GM23338 (cell line): ENCODE results near the gene SMYD1. TPM values are rescaled to one million over a fixed set of nuclear protein-coding genes. Genes with fewer than 3 reads are reported as not detected.

ENCODE experiments used
- ATAC-seq: fragments of 200-7000 bp; cut with Tn5 transposase; 3 replicates; pipeline ENCODE4 v1.9.1; 2020
- DNase-seq: peaks from one replicate; pipeline ENCODE4 v3.0.0-alpha.2; 2015; ENCODE audit warnings: low spot score
- H2AFZ ChIP-seq: fragments of 200-600 bp; sonication (generic); 2 replicates; pipeline ENCODE4 v1.8.0; 2016; ENCODE audit warnings: antibody characterized with exemption, mild to moderate bottlenecking, moderate library complexity
- H3F3A ChIP-seq: fragments of 200-600 bp; sonication (generic); replicated peaks from 2 replicates; pipeline ENCODE4 v1.8.0; 2017; ENCODE audit warnings: antibody characterized with exemption, mixed run types, low read depth
- H3K27ac ChIP-seq: fragments of 200-600 bp; sonication (generic); 2 replicates; pipeline ENCODE4 v1.6.1; 2016; ENCODE audit warnings: low read depth
- H3K27me3 ChIP-seq: fragments of 200-600 bp; sonication (generic); 2 replicates; pipeline ENCODE4 v1.8.0; 2016; ENCODE audit warnings: mild to moderate bottlenecking, mixed run types, moderate library complexity; ENCODE audit not compliant: insufficient read depth
- H3K36me3 ChIP-seq: fragments of 200-600 bp; sonication (generic); 2 replicates; pipeline ENCODE4 v1.8.0; 2016; ENCODE audit warnings: mild to moderate bottlenecking; ENCODE audit not compliant: insufficient read depth
- H3K4me1 ChIP-seq: fragments of 200-600 bp; sonication (generic); 2 replicates; pipeline ENCODE4 v1.8.0; 2016; ENCODE audit warnings: mild to moderate bottlenecking, moderate library complexity; ENCODE audit not compliant: insufficient read depth
- H3K4me2 ChIP-seq: fragments of 200-600 bp; sonication (generic); 2 replicates; pipeline ENCODE4 v1.7.1; 2017; ENCODE audit warnings: mixed run types
- H3K4me3 ChIP-seq: fragments of 200-600 bp; sonication (generic); 2 replicates; pipeline ENCODE4 v1.6.1; 2016; ENCODE audit warnings: mixed run types
- H3K79me2 ChIP-seq: fragments of 200-600 bp; sonication (generic); replicated peaks from 2 replicates; pipeline ENCODE4 v1.8.0; 2017; ENCODE audit warnings: mild to moderate bottlenecking; ENCODE audit not compliant: insufficient read depth
- H3K9me2 ChIP-seq: fragments of 200-600 bp; sonication (generic); 2 replicates; pipeline ENCODE4 v1.8.0; 2017; ENCODE audit not compliant: insufficient read depth
- H4K20me1 ChIP-seq: fragments of 200-600 bp; sonication (generic); replicated peaks from 2 replicates; pipeline ENCODE4 v1.8.0; 2017; ENCODE audit warnings: mild to moderate bottlenecking; ENCODE audit not compliant: insufficient read depth
- H3K27ac Mint-ChIP-seq: 2 replicates; pipeline ENCODE4 v1.8.0; 2020; ENCODE audit warnings: inconsistent platforms, mild to moderate bottlenecking, moderate library complexity, mixed read lengths
- H3K27me3 Mint-ChIP-seq: 3 replicates; pipeline ENCODE4 v1.8.0; 2022; ENCODE audit warnings: low read depth, mild to moderate bottlenecking, moderate library complexity, mixed read lengths, inconsistent platforms; ENCODE audit not compliant: insufficient read depth, poor library complexity
- H3K36me3 Mint-ChIP-seq: 3 replicates; pipeline ENCODE4 v1.8.0; 2021; ENCODE audit warnings: low read depth, mild to moderate bottlenecking, inconsistent platforms, moderate library complexity, mixed read lengths
- H3K4me1 Mint-ChIP-seq: 3 replicates; pipeline ENCODE4 v1.8.0; 2020; ENCODE audit warnings: mild to moderate bottlenecking, inconsistent platforms, mixed read lengths
- H3K4me3 Mint-ChIP-seq: 3 replicates; pipeline ENCODE4 v1.8.0; 2021; ENCODE audit warnings: moderate library complexity, mild to moderate bottlenecking, inconsistent platforms, mixed read lengths
- H3K9me3 Mint-ChIP-seq: 3 replicates; pipeline ENCODE4 v1.8.0; 2020; ENCODE audit warnings: moderate library complexity, mild to moderate bottlenecking, inconsistent platforms, mixed read lengths
- CREB1 ChIP-seq: fragments of 250-450 bp; sonication (Bioruptor Pico); IDR thresholded peaks from 2 replicates; pipeline ENCODE4 v1.5.0; 2020; ENCODE audit warnings: low read depth, mild to moderate bottlenecking, moderate library complexity
- CTCF ChIP-seq, 2 experiments: fragments of 200-600 bp in 1 of 2; sonication (generic) in 1 of 2; conservative IDR thresholded peaks; 2 replicates each; pipeline versions ENCODE4 v1.5.1 to v1.6.1; 2016 to 2017; ENCODE audit warnings: antibody characterized with exemption in 2 of 2, low read depth in 2 of 2, mild to moderate bottlenecking in 2 of 2, moderate library complexity in 1 of 2
- ETS1 ChIP-seq: IDR thresholded peaks from 2 replicates; pipeline ENCODE4 v1.6.1; 2016; ENCODE audit warnings: antibody characterized with exemption
- EZH2phosphoT487 ChIP-seq: fragments of 200-600 bp; sonication (generic); IDR thresholded peaks from one replicate; pipeline ENCODE4 v1.8.1; 2018; ENCODE audit warnings: antibody characterized with exemption; ENCODE audit not compliant: unreplicated experiment
- JUNB ChIP-seq: IDR thresholded peaks from one replicate; pipeline ENCODE4 v1.6.1; 2016; ENCODE audit warnings: antibody characterized with exemption; ENCODE audit not compliant: unreplicated experiment
- NANOG ChIP-seq: IDR thresholded peaks from 2 replicates; pipeline ENCODE4 v1.6.1; 2016; ENCODE audit warnings: antibody characterized with exemption, borderline replicate concordance
- POLR2AphosphoS5 ChIP-seq: IDR thresholded peaks from 2 replicates; pipeline ENCODE4 v1.6.1; 2016; ENCODE audit warnings: antibody characterized with exemption, low read depth
- REST ChIP-seq: IDR thresholded peaks from one replicate; pipeline ENCODE4 v1.6.1; 2018; ENCODE audit warnings: antibody characterized with exemption; ENCODE audit not compliant: unreplicated experiment
- STAT1 ChIP-seq: IDR thresholded peaks from one replicate; pipeline ENCODE4 v1.6.1; 2016; ENCODE audit warnings: antibody characterized with exemption; ENCODE audit not compliant: unreplicated experiment
- ZNF114 ChIP-seq: fragments of 250-450 bp; sonication (Bioruptor Pico); IDR thresholded peaks from 2 replicates; pipeline ENCODE4 v1.5.0; 2020; ENCODE audit warnings: mild to moderate bottlenecking, moderate library complexity
- ZNF331 ChIP-seq: fragments of 250-450 bp; sonication (Bioruptor Pico); IDR thresholded peaks from 2 replicates; pipeline ENCODE4 v1.5.0; 2020; ENCODE audit warnings: low read depth, mild to moderate bottlenecking, moderate library complexity
- ZNF462 ChIP-seq: fragments of 250-450 bp; sonication (Bioruptor Pico); IDR thresholded peaks from 2 replicates; pipeline ENCODE4 v1.5.0; 2020; ENCODE audit warnings: mild to moderate bottlenecking, moderate library complexity
- polyA plus RNA-seq: library from polyadenylated mRNA; unstranded; fragments of >200 nt; fragmentation: Nextera tagmentation; extraction: Ambion mirVana; gene quantifications from 2 replicates; pipeline ENCODE4 v1.2.1, GENCODE V29; 2016
- total RNA-seq: library from RNA; depleted of rRNA; stranded (reverse); fragments of >200 nt; shearing (Covaris generic); gene quantifications from 2 replicates; pipeline ENCODE4 v1.2.3, GENCODE V29; 2014

SMYD1 gene
- total and polyA plus RNA-seq, 2 experiments from 2014 or later = 0.07 TPM; not detected in 1

GRCh38 chr2:88074150-88074549, 6.5 kb downstream of the SMYD1 start (continued):
- TF ChIP-seq ZNF462 (CRISPR knock-in tag) = no peak

- Mint-ChIP-seq H3K4me3 (no peak overlapping the region), H3K4me1 (peaks cover 7% of the 10 kb centered on the region; the same call in 2 of the 3 replicates), H3K27me3 (no peaks in the 10 kb centered on the region), H3K9me3 (peaks cover 15% of the 10 kb centered on the region), H3K36me3 (no peaks in the 10 kb centered on the region; the same call in 2 of the 3 replicates), H3K27ac (no peak overlapping the region)
- H3K4me1 ChIP-seq = peaks cover 7% of the 10 kb centered on the region; the same call in 1 of the 2 replicates
- TF ChIP-seq NANOG (no peak), CTCF (conservative IDR thresholded peaks at IDR 0.05; ENCODE audit: low read depth in 2 of 2) (no peak), CREB1 (no peak), EZH2phosphoT487 (no peak), POLR2AphosphoS5 (no peak), REST (no peak), ETS1 (no peak), ZNF114 (CRISPR knock-in tag) (no peak), ZNF331 (CRISPR knock-in tag) (no peak), JUNB (no peak), STAT1 (no peak)
- H3K36me3 ChIP-seq = no peaks in the 10 kb centered on the region
- H2AFZ ChIP-seq = no peak overlapping the region
- no peak overlapping the region for H3K4me3 ChIP-seq
- no peaks in the 10 kb centered on the region for H4K20me1 ChIP-seq
- H3K79me2 ChIP-seq = no peaks in the 10 kb centered on the region
- ATAC-seq = no peak
- no peaks in the 10 kb centered on the region for H3F3A ChIP-seq
- no peak overlapping the region for H3K27ac ChIP-seq
- no peaks in the 10 kb centered on the region for H3K27me3 ChIP-seq
- no peak for DNase-seq
- H3K9me2 ChIP-seq = no peaks in the 10 kb centered on the region
- no peak overlapping the region for H3K4me2 ChIP-seq
Observed at GRCh38 chr2:88074854-88075292, 7.2 kb downstream of the SMYD1 start.
